ENCODE results near the gene HTT.

HTT gene

GRCh38 chr4:3178351-3178750 lies 103.9 kb downstream of the HTT start:
- Histone ChIP-seq H3K9ac (ENCODE audit: low read depth, low read length, poor library complexity) (no peak overlapping the region), H2BK15ac (ENCODE audit: low read length) (no peak overlapping the region), H4K8ac (ENCODE audit: low read depth, low read length) (no peak overlapping the region), H3K4ac (ENCODE audit: low read length) (no peak overlapping the region), H3K4me2 (ENCODE audit: insufficient read depth, low read length, poor library complexity, severe bottlenecking) (no peak overlapping the region), H3K18ac (ENCODE audit: low read length) (no peak overlapping the region), H3K4me1 (ENCODE audit: control insufficient read depth in 2 of 2, insufficient read depth in 1 of 2, low read depth in 1 of 2, low read length in 2 of 2) (peaks cover 0 to 2% of the 10 kb centered on the region in 2 donors), H3K27ac (replicated peaks; ENCODE audit: low read length) (no peak overlapping the region), H3K9me3 (replicated peaks in 1 of 2; ENCODE audit: control insufficient read depth in 2 of 2, insufficient read depth in 1 of 2, low read depth in 1 of 2, low read length in 2 of 2) (peaks cover 0 to 2% of the 10 kb centered on the region in 2 donors), H3K79me1 (ENCODE audit: low read depth, low read length) (no peaks in the 10 kb centered on the region), H2BK5ac (ENCODE audit: low read length) (no peak overlapping the region), H2BK120ac (ENCODE audit: low read depth, low read length) (no peak overlapping the region), H3K27me3 (ENCODE audit: control insufficient read depth in 3 of 3, insufficient read depth in 3 of 3, low read depth in 1 of 3, low read length in 3 of 3) (no peaks in the 10 kb centered on the region), H3K36me3 (replicated peaks in 1 of 2; ENCODE audit: control insufficient read depth in 2 of 2, insufficient read depth in 2 of 2, low read length in 2 of 2) (peaks cover 31 to 92% of the 10 kb centered on the region in 2 donors), H2AFZ (ENCODE audit: low read length) (no peak overlapping the region), H3K4me3 (ENCODE audit: low read length in 2 of 2) (no peak overlapping the region), H3K23ac (ENCODE audit: low read depth, low read length, poor library complexity) (no peak overlapping the region), H2BK12ac (ENCODE audit: low read length) (no peak overlapping the region), H2AK5ac (ENCODE audit: low read depth, low read length) (no peak overlapping the region), H4K91ac (ENCODE audit: low read depth, low read length, poor library complexity) (no peak overlapping the region), H3K14ac (ENCODE audit: low read length) (no peak overlapping the region)
- no CpG with 5 or more reads among the region's 9 CpGs for WGBS, 2 donors (ENCODE audit: extremely low coverage in 2 of 2, insufficient read length in 2 of 2, insufficient replicate concordance in 1 of 2)
- DNase-seq (ENCODE audit: low spot score), result no peak

GRCh38 chr4:3179126-3179706 lies 104.7 kb downstream of the HTT start:
- Histone ChIP-seq H2AFZ (ENCODE audit: low read length) (no peak overlapping the region), H3K36me3 (replicated peaks in 1 of 2; ENCODE audit: control insufficient read depth in 2 of 2, insufficient read depth in 2 of 2, low read length in 2 of 2) (peaks cover 37 to 94% of the 10 kb centered on the region in 2 donors), H3K18ac (ENCODE audit: low read length) (no peak overlapping the region), H3K14ac (ENCODE audit: low read length) (peak overlapping the region; percentile 48), H2BK120ac (ENCODE audit: low read depth, low read length) (peak overlapping the region; percentile 29), H2AK5ac (ENCODE audit: low read depth, low read length) (no peak overlapping the region), H3K4me1 (ENCODE audit: control insufficient read depth in 2 of 2, insufficient read depth in 1 of 2, low read depth in 1 of 2, low read length in 2 of 2) (peaks cover 0 to 2% of the 10 kb centered on the region in 2 donors), H2BK12ac (ENCODE audit: low read length) (no peak overlapping the region), H2BK15ac (ENCODE audit: low read length) (no peak overlapping the region), H3K4me2 (ENCODE audit: insufficient read depth, low read length, poor library complexity, severe bottlenecking) (no peak overlapping the region), H3K27ac (replicated peaks; ENCODE audit: low read length) (no peak overlapping the region), H4K91ac (ENCODE audit: low read depth, low read length, poor library complexity) (peak overlapping the region; percentile 82), H4K8ac (ENCODE audit: low read depth, low read length) (no peak overlapping the region), H2BK5ac (ENCODE audit: low read length) (no peak overlapping the region), H3K9me3 (replicated peaks in 1 of 2; ENCODE audit: control insufficient read depth in 2 of 2, insufficient read depth in 1 of 2, low read depth in 1 of 2, low read length in 2 of 2) (peaks cover 0 to 2% of the 10 kb centered on the region in 2 donors), H3K79me1 (ENCODE audit: low read depth, low read length) (no peaks in the 10 kb centered on the region), H3K4me3 (ENCODE audit: low read length in 2 of 2) (peak overlapping the region in 1 of 2 donors; percentile 27), H3K27me3 (ENCODE audit: control insufficient read depth in 3 of 3, insufficient read depth in 3 of 3, low read depth in 1 of 3, low read length in 3 of 3) (no peaks in the 10 kb centered on the region), H3K23ac (ENCODE audit: low read depth, low read length, poor library complexity) (no peak overlapping the region), H3K4ac (ENCODE audit: low read length) (no peak overlapping the region), H3K9ac (ENCODE audit: low read depth, low read length, poor library complexity) (peak overlapping the region; percentile 3)
- no CpG with 5 or more reads among the region's 12 CpGs for WGBS, 2 donors (ENCODE audit: extremely low coverage in 2 of 2, insufficient read length in 2 of 2, insufficient replicate concordance in 1 of 2)
- no peak for DNase-seq (ENCODE audit: low spot score)

- Histone ChIP-seq H3K4me2 (ENCODE audit: insufficient read depth, low read length, poor library complexity, severe bottlenecking) (no peak overlapping the region), H3K9ac (ENCODE audit: low read depth, low read length, poor library complexity) (no peak overlapping the region), H3K4ac (ENCODE audit: low read length) (no peak overlapping the region), H2AK5ac (ENCODE audit: low read depth, low read length) (no peak overlapping the region), H3K27me3 (ENCODE audit: control insufficient read depth in 3 of 3, insufficient read depth in 3 of 3, low read depth in 1 of 3, low read length in 3 of 3) (no peaks in the 10 kb centered on the region), H2BK5ac (ENCODE audit: low read length) (no peak overlapping the region), H2BK120ac (ENCODE audit: low read depth, low read length) (no peak overlapping the region), H3K79me1 (ENCODE audit: low read depth, low read length) (no peaks in the 10 kb centered on the region), H2BK15ac (ENCODE audit: low read length) (no peak overlapping the region), H3K27ac (replicated peaks; ENCODE audit: low read length) (no peak overlapping the region), H3K14ac (ENCODE audit: low read length) (no peak overlapping the region), H4K8ac (ENCODE audit: low read depth, low read length) (no peak overlapping the region), H3K23ac (ENCODE audit: low read depth, low read length, poor library complexity) (no peak overlapping the region), H3K36me3 (replicated peaks in 1 of 2; ENCODE audit: control insufficient read depth in 2 of 2, insufficient read depth in 2 of 2, low read length in 2 of 2) (peaks cover 42 to 94% of the 10 kb centered on the region in 2 donors), H2AFZ (ENCODE audit: low read length) (no peak overlapping the region), H3K4me1 (ENCODE audit: control insufficient read depth in 2 of 2, insufficient read depth in 1 of 2, low read depth in 1 of 2, low read length in 2 of 2) (peaks cover 0 to 2% of the 10 kb centered on the region in 2 donors), H4K91ac (ENCODE audit: low read depth, low read length, poor library complexity) (no peak overlapping the region), H3K18ac (ENCODE audit: low read length) (no peak overlapping the region), H2BK12ac (ENCODE audit: low read length) (no peak overlapping the region), H3K4me3 (ENCODE audit: low read length in 2 of 2) (no peak overlapping the region), H3K9me3 (replicated peaks in 1 of 2; ENCODE audit: control insufficient read depth in 2 of 2, insufficient read depth in 1 of 2, low read depth in 1 of 2, low read length in 2 of 2) (peaks cover 0 to 2% of the 10 kb centered on the region in 2 donors)
- WGBS, 2 donors (ENCODE audit: extremely low coverage in 2 of 2, insufficient read length in 2 of 2, insufficient replicate concordance in 1 of 2), result no CpG with 5 or more reads among the region's 4 CpGs
- no peak for DNase-seq (ENCODE audit: low spot score)
These were observed 108.5 kb downstream of the HTT start for GRCh38 chr4:3183008-3183407.

- Histone ChIP-seq H2BK5ac (ENCODE audit: low read length) (no peak overlapping the region), H2BK15ac (ENCODE audit: low read length) (no peak overlapping the region), H3K27ac (replicated peaks; ENCODE audit: low read length) (no peak overlapping the region), H3K4me1 (ENCODE audit: control insufficient read depth in 2 of 2, insufficient read depth in 1 of 2, low read depth in 1 of 2, low read length in 2 of 2) (no peaks in the 10 kb centered on the region), H3K14ac (ENCODE audit: low read length) (no peak overlapping the region), H3K4me3 (ENCODE audit: low read length in 2 of 2) (no peak overlapping the region), H3K27me3 (ENCODE audit: control insufficient read depth in 3 of 3, insufficient read depth in 3 of 3, low read depth in 1 of 3, low read length in 3 of 3) (no peaks in the 10 kb centered on the region), H3K9ac (ENCODE audit: low read depth, low read length, poor library complexity) (peak overlapping the region; percentile 26), H3K23ac (ENCODE audit: low read depth, low read length, poor library complexity) (no peak overlapping the region), H2AFZ (ENCODE audit: low read length) (no peak overlapping the region), H3K18ac (ENCODE audit: low read length) (no peak overlapping the region), H3K4ac (ENCODE audit: low read length) (no peak overlapping the region), H2AK5ac (ENCODE audit: low read depth, low read length) (peak overlapping the region; percentile 10), H3K36me3 (replicated peaks in 1 of 2; ENCODE audit: control insufficient read depth in 2 of 2, insufficient read depth in 2 of 2, low read length in 2 of 2) (peaks cover 43 to 94% of the 10 kb centered on the region in 2 donors), H4K8ac (ENCODE audit: low read depth, low read length) (peak overlapping the region; percentile 57), H3K9me3 (replicated peaks in 1 of 2; ENCODE audit: control insufficient read depth in 2 of 2, insufficient read depth in 1 of 2, low read depth in 1 of 2, low read length in 2 of 2) (no peaks in the 10 kb centered on the region), H3K79me1 (ENCODE audit: low read depth, low read length) (no peaks in the 10 kb centered on the region), H3K4me2 (ENCODE audit: insufficient read depth, low read length, poor library complexity, severe bottlenecking) (no peak overlapping the region), H2BK120ac (ENCODE audit: low read depth, low read length) (no peak overlapping the region), H4K91ac (ENCODE audit: low read depth, low read length, poor library complexity) (no peak overlapping the region), H2BK12ac (ENCODE audit: low read length) (no peak overlapping the region)
- WGBS, 2 donors (ENCODE audit: extremely low coverage in 2 of 2, insufficient read length in 2 of 2, insufficient replicate concordance in 1 of 2), result no CpG with 5 or more reads among the region's 4 CpGs
- DNase-seq (ENCODE audit: low spot score), result no peak
These were observed 110.2 kb downstream of the HTT start for GRCh38 chr4:3184725-3185124.
